DND-41 (cell line): ENCODE measurements around the gene EDNRB.

Experiments used
- CTCF ChIP-seq: IDR thresholded peaks from 2 replicates; pipeline ENCODE4 v1.5.1; 2012; ENCODE audit warnings: borderline replicate concordance, low read length, moderate library complexity, mild to moderate bottlenecking; ENCODE audit not compliant: poor library complexity, severe bottlenecking; ENCODE audit errors: extremely low read depth
- EZH2 ChIP-seq: IDR thresholded peaks from 3 replicates; pipeline ENCODE4 v1.6.1; 2012; ENCODE audit warnings: borderline replicate concordance, low read depth, mild to moderate bottlenecking, moderate library complexity, low read length, inconsistent platforms; ENCODE audit not compliant: severe bottlenecking

- no peak for TF ChIP-seq CTCF
- TF ChIP-seq EZH2 = no peak
These were observed 49.9 kb downstream of the EDNRB start for GRCh38 chr13:77868717-77869116.
